GM12878 (cell line): Measurements from ENCODE around the gene GABARAPL2. TPM values are rescaled to one million over a fixed set of nuclear protein-coding genes. Genes with fewer than 3 reads are reported as not detected.

Source experiments
- ATAC-seq: fragments of 200-7000 bp; cut with Tn5 transposase; 3 replicates; pipeline ENCODE4 v1.9.1; 2020; ENCODE audit warnings: mild to moderate bottlenecking, moderate library complexity
- BruUV-seq: library from RNA; stranded (reverse); fragments of 400-500 nt; replicated peaks from 2 replicates; lab custom pipeline; 2021; lab: Mats Ljungman, UMichigan
- CTCF ChIA-PET: fragments of 300-600 bp; sonication (Branson Sonifier 250); formaldehyde crosslinking; extraction: SDS; loops from one replicate; lab custom pipeline; 2021; ENCODE audit warnings: inconsistent platforms; lab: Yijun Ruan, JAX
- POLR2A ChIA-PET: fragments of 350-600 bp; formaldehyde crosslinking; extraction: SDS; loops from one replicate; lab custom pipeline; 2021; ENCODE audit warnings: inconsistent platforms; lab: Charles Lee
- RAD21 ChIA-PET: fragments of 300-600 bp; sonication (Branson Sonifier 250); formaldehyde crosslinking; loops from one replicate; lab custom pipeline; 2023; ENCODE audit warnings: antibody characterized with exemption; ENCODE audit not compliant: unreplicated experiment; lab: Charles Lee
- SMC1A ChIA-PET: fragments of 300-600 bp; sonication (Branson Sonifier 250); formaldehyde crosslinking; loops from one replicate; lab custom pipeline; 2023; ENCODE audit not compliant: unreplicated experiment, uncharacterized antibody; lab: Charles Lee
- DNase-seq: peaks from one replicate; pipeline ENCODE4 v3.0.0-alpha.2; 2011; ENCODE audit warnings: low read depth, low spot score
- FAIRE-seq: peaks from 3 replicates; lab custom pipeline; 2011; peaks lifted over from hg19 to GRCh38; lab: Jason Lieb, UNC
- H2AFZ ChIP-seq: 2 replicates; pipeline ENCODE4 v1.6.0; 2011; ENCODE audit warnings: low read depth, low read length, control low read depth; ENCODE audit not compliant: control insufficient read depth
- H3K27ac ChIP-seq: 2 replicates; pipeline ENCODE4 v1.5.1; 2011; ENCODE audit warnings: control low read depth; ENCODE audit not compliant: control insufficient read depth, insufficient read depth
- H3K27me3 ChIP-seq, 2 experiments: replicated peaks in 1 of 2; 2 replicates each; pipeline versions ENCODE4 v1.6.0 to v1.6.1; 2011; ENCODE audit warnings: low read length in 1 of 2; ENCODE audit not compliant: control insufficient read depth in 2 of 2, insufficient read depth in 2 of 2
- H3K36me3 ChIP-seq, 2 experiments: 2 replicates each; pipeline ENCODE4 v1.5.1; 2011; ENCODE audit warnings: low read length in 1 of 2; ENCODE audit not compliant: control insufficient read depth in 2 of 2, insufficient read depth in 2 of 2
- H3K4me1 ChIP-seq: 2 replicates; pipeline ENCODE4 v1.6.1; 2011; ENCODE audit warnings: mild to moderate bottlenecking, low read length, moderate library complexity, mixed read lengths; ENCODE audit not compliant: control insufficient read depth, insufficient read depth
- H3K4me2 ChIP-seq: 2 replicates; pipeline ENCODE4 v1.6.0; 2011; ENCODE audit warnings: control low read depth; ENCODE audit not compliant: control insufficient read depth, insufficient read depth
- H3K4me3 ChIP-seq: fragments of 200-600 bp; sonication (generic); 2 replicates; pipeline ENCODE4 v1.5.1; 2016
- H3K79me2 ChIP-seq: 2 replicates; pipeline ENCODE4 v1.6.0; 2011; ENCODE audit warnings: low read length; ENCODE audit not compliant: control insufficient read depth, insufficient read depth
- H3K9ac ChIP-seq: 2 replicates; pipeline ENCODE4 v1.8.0; 2011; ENCODE audit warnings: low read length, control low read depth, mixed read lengths; ENCODE audit not compliant: control insufficient read depth, insufficient read depth
- H3K9me3 ChIP-seq: replicated peaks from 3 replicates; pipeline ENCODE4 v1.5.1; 2011; ENCODE audit warnings: mild to moderate bottlenecking, low read length; ENCODE audit not compliant: control insufficient read depth, insufficient read depth
- H4K20me1 ChIP-seq: 2 replicates; pipeline ENCODE4 v1.6.0; 2011; ENCODE audit not compliant: control insufficient read depth, insufficient read depth
- CHD4 ChIP-seq: fragments of 200-600 bp; sonication (generic); IDR thresholded peaks from 2 replicates; pipeline ENCODE4 v1.6.1; 2016; ENCODE audit warnings: mild to moderate bottlenecking
- E2F4 ChIP-seq: IDR thresholded peaks from 2 replicates; pipeline ENCODE4 v1.6.1; 2012; ENCODE audit warnings: low read depth, low read length, improper control_type of control experiment
- GATAD2B ChIP-seq: fragments of 450-650 bp; conservative IDR thresholded peaks from 2 replicates; pipeline ENCODE4 v1.6.1; 2017; ENCODE audit warnings: low read depth, mild to moderate bottlenecking, moderate library complexity
- MTA3 ChIP-seq: IDR thresholded peaks from 2 replicates; pipeline ENCODE4 v1.6.1; 2012; ENCODE audit warnings: low read length, inconsistent platforms, borderline replicate concordance
- PRDM15 ChIP-seq: fragments of 450-650 bp; formaldehyde crosslinking; IDR thresholded peaks from 2 replicates; pipeline ENCODE4 v1.4.0; 2020; ENCODE audit warnings: mild to moderate bottlenecking, moderate library complexity
- SPI1 ChIP-seq: IDR thresholded peaks from 2 replicates; pipeline ENCODE4 v1.6.1; 2011; ENCODE audit warnings: low read depth, mild to moderate bottlenecking, low read length, moderate library complexity, borderline replicate concordance; ENCODE audit not compliant: insufficient read depth
- WGBS: methylation state at CpG from one replicate; pipeline ENCODE4 v1.1.6; 2016; ENCODE audit warnings: low lambda C conversion rate; ENCODE audit not compliant: insufficient replicate concordance, insufficient coverage; ENCODE audit errors: missing lambda C conversion rate; 5-methylcytosine and 5-hydroxymethylcytosine counted together
- in situ Hi-C: fragments of 300-500 bp; cut with MboI; formaldehyde crosslinking; loops from 9 replicates; pipeline ENCODE4 v1.14.3; 2018; ENCODE audit warnings: mixed read lengths
- intact Hi-C: fragments of 100-400 bp; cut with micrococcal nuclease; formaldehyde crosslinking; loops from one replicate; pipeline ENCODE4 v1.14.2; 2022; ENCODE audit not compliant: unreplicated experiment
- polyA plus RNA-seq, 11 experiments: library from polyadenylated mRNA; depleted of rRNA in 4 of 11; unstranded in 6 of 11; stranded (reverse) in 5 of 11; fragments of >200 nt; fragmentation: Nextera tagmentation in 4 of 11; fragmentation: Illumina TruSeq in 1 of 11; extraction: Ambion mirVana in 4 of 11; extraction: Trizol in 1 of 11; gene quantifications; 1 replicate in 1 of 11; 2 replicates in 10 of 11; pipeline versions ENCODE4 v1.2.1 to v1.2.3, GENCODE V29; 2011 to 2016; ENCODE audit warnings: inconsistent platforms in 2 of 11, missing spikeins in 2 of 11, low read depth in 1 of 11
- total RNA-seq, 4 experiments: library from RNA; depleted of rRNA in 3 of 4; stranded (reverse); fragments of >200 nt in 3 of 4; fragmentation: Illumina TruSeq in 1 of 4; extraction: Trizol in 1 of 4; gene quantifications; 2 replicates each; pipeline versions ENCODE4 v1.2.1 to v1.2.3, GENCODE V29; 2013 to 2021
- TF ChIP-seq, protein P1 (sequence below): fragments of 450-650 bp; IDR thresholded peaks from 2 replicates; pipeline ENCODE4 v1.6.1; 2017; ENCODE audit warnings: mild to moderate bottlenecking
- TF ChIP-seq, protein P2 (sequence below): fragments of 450-650 bp; IDR thresholded peaks from 2 replicates; pipeline ENCODE4 v1.6.1; 2017; ENCODE audit warnings: mild to moderate bottlenecking, moderate library complexity

Gene GABARAPL2
- total and polyA plus RNA-seq, 10 of the 15 experiments (the other 5 are each of a cell fraction or from before 2014, with no cell fraction given), result 61.9 to 359 (median 128) TPM

- TF ChIP-seq CHD4 (no peak), PRDM15 (no peak), E2F4 (no peak), MTA3 (no peak)
These were observed 1.7 kb downstream of the GABARAPL2 start (continued) for GRCh38 chr16:75567911-75568310.

DNA sequence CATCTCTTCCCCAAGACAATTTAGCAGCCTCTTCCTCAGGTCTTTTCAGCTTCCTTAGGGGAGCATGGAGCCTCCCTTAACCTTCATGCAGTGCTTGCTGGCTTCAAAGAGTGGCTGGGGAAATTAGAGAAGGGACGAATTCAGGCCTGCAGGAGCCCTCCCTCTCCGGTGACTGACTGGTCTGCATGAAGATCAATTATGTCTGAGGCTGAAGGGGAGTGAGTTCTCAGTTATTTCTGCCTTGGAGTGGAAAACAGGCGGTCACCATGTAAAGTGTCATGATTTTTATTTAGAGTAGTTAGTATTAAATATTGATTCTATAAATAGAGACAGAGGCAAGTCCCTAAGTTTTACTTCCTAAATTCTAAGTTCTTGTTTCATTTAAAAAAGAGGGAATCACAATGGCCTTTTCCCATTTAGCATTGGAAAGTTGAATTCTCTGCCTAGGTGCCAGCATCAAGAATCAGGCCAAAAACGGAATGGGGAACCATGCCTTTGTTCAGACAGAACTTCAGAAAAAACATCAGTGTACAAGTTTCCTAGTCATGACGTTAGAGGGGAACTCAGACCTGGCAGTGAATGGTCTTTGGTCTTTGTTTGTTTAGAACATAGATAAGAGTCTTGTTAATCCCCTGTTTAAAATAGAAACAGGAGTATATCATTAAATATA is 4.4 kb downstream of the GABARAPL2 start:
- ChIA-PET POLR2A (interaction anchor here (0.7 to 11.8 kb wide), 3 partner anchors 20 to 78 kb away, joined by 3 to 116 read pairs (median 5); partner anchors contain the start of gene ADAT1), SMC1A (interaction anchor here (1.6 to 5.4 kb wide), 4 partner anchors 12 to 196 kb away, joined by 4 to 42 read pairs (median 9); partner anchors contain the start of gene ADAT1), CTCF (interaction anchor here (0.6 to 3.1 kb wide), 6 partner anchors 20 to 193 kb away, joined by 3 to 11 read pairs (median 4); partner anchors contain the start of genes ADAT1 and TMEM170A), RAD21 (interaction anchor here (1.0 to 5.4 kb wide), 4 partner anchors 13 to 98 kb away, joined by 3 to 27 read pairs (median 4); partner anchors contain the start of genes ADAT1 and TMEM231)
- peak; percentile 46 for ATAC-seq
- peak; percentile 23 for FAIRE-seq
- no peaks in the 10 kb centered on the region for H3K9me3 ChIP-seq
- TSS peak; percentile 77 for BruUV-seq
- H3K27me3 ChIP-seq, result no peaks in the 10 kb centered on the region
- H3K36me3 ChIP-seq, result peaks cover 6 to 45% of the 10 kb centered on the region in 2 experiments
- intact Hi-C loops, result loop anchor here (2.0 kb wide), 1 partner anchor 52 kb away; the partner anchor contains the start of gene ADAT1
- WGBS, result 24% methylated on average over 5 of the region's 5 CpGs
- no peak overlapping the region for H2AFZ ChIP-seq
- in situ Hi-C loops, result no loop called here
- H3K4me3 ChIP-seq, result peak overlapping the region; percentile 9; the same call in 1 of the 2 replicates
- H3K79me2 ChIP-seq, result peaks cover 70% of the 10 kb centered on the region
- H3K4me1 ChIP-seq, result peaks cover 63% of the 10 kb centered on the region
- no peak for DNase-seq
- H4K20me1 ChIP-seq, result no peaks in the 10 kb centered on the region
- peak overlapping the region; percentile 36 for H3K9ac ChIP-seq
- peak overlapping the region; percentile 85 for H3K27ac ChIP-seq
- H3K4me2 ChIP-seq, result peak overlapping the region; percentile 75
- peak; percentile 58; the same call in 1 of the 2 replicates for TF ChIP-seq SPI1
- no peak for TF ChIP-seq CHD4
- no peak for TF ChIP-seq GATAD2B
- TF ChIP-seq, protein P1, sequence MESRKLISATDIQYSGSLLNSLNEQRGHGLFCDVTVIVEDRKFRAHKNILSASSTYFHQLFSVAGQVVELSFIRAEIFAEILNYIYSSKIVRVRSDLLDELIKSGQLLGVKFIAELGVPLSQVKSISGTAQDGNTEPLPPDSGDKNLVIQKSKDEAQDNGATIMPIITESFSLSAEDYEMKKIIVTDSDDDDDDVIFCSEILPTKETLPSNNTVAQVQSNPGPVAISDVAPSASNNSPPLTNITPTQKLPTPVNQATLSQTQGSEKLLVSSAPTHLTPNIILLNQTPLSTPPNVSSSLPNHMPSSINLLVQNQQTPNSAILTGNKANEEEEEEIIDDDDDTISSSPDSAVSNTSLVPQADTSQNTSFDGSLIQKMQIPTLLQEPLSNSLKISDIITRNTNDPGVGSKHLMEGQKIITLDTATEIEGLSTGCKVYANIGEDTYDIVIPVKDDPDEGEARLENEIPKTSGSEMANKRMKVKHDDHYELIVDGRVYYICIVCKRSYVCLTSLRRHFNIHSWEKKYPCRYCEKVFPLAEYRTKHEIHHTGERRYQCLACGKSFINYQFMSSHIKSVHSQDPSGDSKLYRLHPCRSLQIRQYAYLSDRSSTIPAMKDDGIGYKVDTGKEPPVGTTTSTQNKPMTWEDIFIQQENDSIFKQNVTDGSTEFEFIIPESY, result no peak
- TF ChIP-seq, protein P2, sequence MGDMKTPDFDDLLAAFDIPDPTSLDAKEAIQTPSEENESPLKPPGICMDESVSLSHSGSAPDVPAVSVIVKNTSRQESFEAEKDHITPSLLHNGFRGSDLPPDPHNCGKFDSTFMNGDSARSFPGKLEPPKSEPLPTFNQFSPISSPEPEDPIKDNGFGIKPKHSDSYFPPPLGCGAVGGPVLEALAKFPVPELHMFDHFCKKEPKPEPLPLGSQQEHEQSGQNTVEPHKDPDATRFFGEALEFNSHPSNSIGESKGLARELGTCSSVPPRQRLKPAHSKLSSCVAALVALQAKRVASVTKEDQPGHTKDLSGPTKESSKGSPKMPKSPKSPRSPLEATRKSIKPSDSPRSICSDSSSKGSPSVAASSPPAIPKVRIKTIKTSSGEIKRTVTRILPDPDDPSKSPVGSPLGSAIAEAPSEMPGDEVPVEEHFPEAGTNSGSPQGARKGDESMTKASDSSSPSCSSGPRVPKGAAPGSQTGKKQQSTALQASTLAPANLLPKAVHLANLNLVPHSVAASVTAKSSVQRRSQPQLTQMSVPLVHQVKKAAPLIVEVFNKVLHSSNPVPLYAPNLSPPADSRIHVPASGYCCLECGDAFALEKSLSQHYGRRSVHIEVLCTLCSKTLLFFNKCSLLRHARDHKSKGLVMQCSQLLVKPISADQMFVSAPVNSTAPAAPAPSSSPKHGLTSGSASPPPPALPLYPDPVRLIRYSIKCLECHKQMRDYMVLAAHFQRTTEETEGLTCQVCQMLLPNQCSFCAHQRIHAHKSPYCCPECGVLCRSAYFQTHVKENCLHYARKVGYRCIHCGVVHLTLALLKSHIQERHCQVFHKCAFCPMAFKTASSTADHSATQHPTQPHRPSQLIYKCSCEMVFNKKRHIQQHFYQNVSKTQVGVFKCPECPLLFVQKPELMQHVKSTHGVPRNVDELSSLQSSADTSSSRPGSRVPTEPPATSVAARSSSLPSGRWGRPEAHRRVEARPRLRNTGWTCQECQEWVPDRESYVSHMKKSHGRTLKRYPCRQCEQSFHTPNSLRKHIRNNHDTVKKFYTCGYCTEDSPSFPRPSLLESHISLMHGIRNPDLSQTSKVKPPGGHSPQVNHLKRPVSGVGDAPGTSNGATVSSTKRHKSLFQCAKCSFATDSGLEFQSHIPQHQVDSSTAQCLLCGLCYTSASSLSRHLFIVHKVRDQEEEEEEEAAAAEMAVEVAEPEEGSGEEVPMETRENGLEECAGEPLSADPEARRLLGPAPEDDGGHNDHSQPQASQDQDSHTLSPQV, result no peak
